Ascending aorta (tissue), 2 donors: Measurements from ENCODE around the gene SLC13A4. TPM values are rescaled to one million over a fixed set of nuclear protein-coding genes. Genes with fewer than 3 reads are reported as not detected.
A peak's percentile ranks its signal among the peaks of the same experiment; 100 is the strongest.
"Not testable (repeated sequence)": the region's sequence is repeated elsewhere in the genome, so short reads cannot be mapped to it uniquely, and the experiment has no call there.

ENCODE experiments used
- DNase-seq, 2 donors: peaks; one replicate each; pipeline ENCODE4 v3.0.0-alpha.2; 2019; ENCODE audit warnings: low spot score in 2 of 2
- H3K27ac ChIP-seq, 2 donors: fragments of 200-600 bp; sonication (generic); one replicate each; pipeline ENCODE4 v1.5.1; 2016 to 2017; ENCODE audit warnings: mild to moderate bottlenecking in 1 of 2
- H3K27me3 ChIP-seq: fragments of 200-600 bp; sonication (generic); one replicate; pipeline ENCODE4 v1.5.1; 2017
- H3K36me3 ChIP-seq, 2 donors: fragments of 200-600 bp; sonication (generic); one replicate each; pipeline ENCODE4 v1.5.1; 2016
- H3K4me1 ChIP-seq, 2 donors: fragments of 200-600 bp; sonication (generic); one replicate each; pipeline ENCODE4 v1.5.1; 2016 to 2017; ENCODE audit warnings: mild to moderate bottlenecking in 1 of 2
- H3K4me3 ChIP-seq, 2 donors: fragments of 200-600 bp; sonication (generic); one replicate each; pipeline ENCODE4 v1.5.1; 2016 to 2017; ENCODE audit warnings: mild to moderate bottlenecking in 1 of 2
- H3K9me3 ChIP-seq, 2 donors: fragments of 200-600 bp; sonication (generic); one replicate each; pipeline ENCODE4 v1.5.1; 2016
- CTCF ChIP-seq, 3 experiments: fragments of 200-600 bp in 2 of 3; fragments of 450-650 bp in 1 of 3; sonication (generic) in 2 of 3; IDR thresholded peaks; one replicate each; pipeline ENCODE4 v1.5.1; 2016 to 2019; ENCODE audit warnings: antibody characterized with exemption in 3 of 3, mild to moderate bottlenecking in 1 of 3, moderate library complexity in 1 of 3
- intact Hi-C: fragments of 100-400 bp; cut with DNase I; formaldehyde crosslinking; loops from one replicate; pipeline ENCODE4 v1.15.1; 2023
- total RNA-seq: library from RNA; depleted of rRNA; stranded (reverse); fragments of >200 nt; gene quantifications from one replicate; pipeline ENCODE4 v1.1.0, GENCODE V29; 2016

The SLC13A4 gene, protein sequence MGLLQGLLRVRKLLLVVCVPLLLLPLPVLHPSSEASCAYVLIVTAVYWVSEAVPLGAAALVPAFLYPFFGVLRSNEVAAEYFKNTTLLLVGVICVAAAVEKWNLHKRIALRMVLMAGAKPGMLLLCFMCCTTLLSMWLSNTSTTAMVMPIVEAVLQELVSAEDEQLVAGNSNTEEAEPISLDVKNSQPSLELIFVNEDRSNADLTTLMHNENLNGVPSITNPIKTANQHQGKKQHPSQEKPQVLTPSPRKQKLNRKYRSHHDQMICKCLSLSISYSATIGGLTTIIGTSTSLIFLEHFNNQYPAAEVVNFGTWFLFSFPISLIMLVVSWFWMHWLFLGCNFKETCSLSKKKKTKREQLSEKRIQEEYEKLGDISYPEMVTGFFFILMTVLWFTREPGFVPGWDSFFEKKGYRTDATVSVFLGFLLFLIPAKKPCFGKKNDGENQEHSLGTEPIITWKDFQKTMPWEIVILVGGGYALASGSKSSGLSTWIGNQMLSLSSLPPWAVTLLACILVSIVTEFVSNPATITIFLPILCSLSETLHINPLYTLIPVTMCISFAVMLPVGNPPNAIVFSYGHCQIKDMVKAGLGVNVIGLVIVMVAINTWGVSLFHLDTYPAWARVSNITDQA
- 0.21 TPM for total RNA-seq

GRCh38 chr7:135728136-135728669 lies at the start of gene SLC13A4:
Gene SLC13A4 (minus strand): TSS chr7:135728186. CDS start chr7:135727496, 690 bp downstream.
- intact Hi-C loops: no loop called here
- H3K9me3 ChIP-seq: no peaks in the 10 kb centered on the region
- H3K36me3 ChIP-seq: peaks cover 5 to 18% of the 10 kb centered on the region in 2 donors
- H3K27me3 ChIP-seq: no peaks in the 10 kb centered on the region
- no peak for DNase-seq
- H3K27ac ChIP-seq: no peak within 1 kb of the TSS
- no peak for TF ChIP-seq CTCF (IDR thresholded peaks at IDR 0.05)
- no peaks in the 10 kb centered on the region for H3K4me1 ChIP-seq
- no peak within 1 kb of the TSS for H3K4me3 ChIP-seq

DNA sequence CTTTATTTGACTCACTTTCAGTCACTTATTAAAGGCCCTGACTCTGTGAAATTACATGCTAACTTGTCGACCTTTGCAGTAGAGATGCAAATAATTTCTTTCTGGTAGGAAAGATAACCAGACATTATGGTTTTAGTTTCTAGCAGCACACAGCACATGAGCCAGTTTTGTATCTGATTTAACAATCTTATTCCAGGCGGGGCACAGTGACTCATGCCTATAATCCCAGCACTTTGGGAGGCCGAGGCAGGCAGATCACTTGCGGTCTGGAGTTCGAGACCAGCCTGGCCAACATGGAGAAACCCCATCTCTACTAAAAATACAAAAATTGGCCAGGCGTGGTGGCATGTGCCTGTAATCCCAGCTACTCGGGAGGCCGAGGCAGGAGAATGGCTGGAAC lies 47.9 kb upstream of the SLC13A4 start:
- intact Hi-C loops, H3K27me3 ChIP-seq, H3K4me3 ChIP-seq, DNase-seq, H3K27ac ChIP-seq, H3K4me1 ChIP-seq, H3K36me3 ChIP-seq, H3K9me3 ChIP-seq: not testable (repeated sequence)

DNA sequence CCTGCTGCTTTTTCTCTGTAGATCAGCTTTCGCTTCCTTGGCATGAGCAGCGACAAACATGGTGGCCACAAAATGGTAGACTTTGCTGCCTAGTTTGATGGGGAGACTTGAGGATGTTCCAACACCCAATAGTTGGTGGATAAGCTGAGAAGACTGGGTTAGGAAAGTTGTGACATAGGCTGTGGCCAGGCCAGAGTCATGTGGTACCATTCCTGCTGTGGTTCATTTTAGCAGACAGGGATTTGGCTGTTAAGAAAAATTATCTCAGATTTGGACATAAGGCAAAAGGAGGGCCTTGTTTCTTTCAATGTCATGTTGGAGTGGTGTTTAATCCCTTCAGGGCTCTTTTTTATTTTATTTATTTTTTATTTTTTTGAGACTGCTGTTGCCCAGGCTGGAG lies 47.2 kb upstream of the SLC13A4 start:
- H3K9me3 ChIP-seq: peaks cover 0 to 8% of the 10 kb centered on the region in 2 donors
- H3K36me3 ChIP-seq: no peaks in the 10 kb centered on the region
- intact Hi-C loops: no loop called here
- no peak for TF ChIP-seq CTCF (IDR thresholded peaks at IDR 0.05)
- peaks cover 0 to 1% of the 10 kb centered on the region in 2 donors for H3K4me1 ChIP-seq
- H3K4me3 ChIP-seq: no peak overlapping the region
- no peak overlapping the region for H3K27ac ChIP-seq
- H3K27me3 ChIP-seq: no peaks in the 10 kb centered on the region
- DNase-seq: no peak

DNA sequence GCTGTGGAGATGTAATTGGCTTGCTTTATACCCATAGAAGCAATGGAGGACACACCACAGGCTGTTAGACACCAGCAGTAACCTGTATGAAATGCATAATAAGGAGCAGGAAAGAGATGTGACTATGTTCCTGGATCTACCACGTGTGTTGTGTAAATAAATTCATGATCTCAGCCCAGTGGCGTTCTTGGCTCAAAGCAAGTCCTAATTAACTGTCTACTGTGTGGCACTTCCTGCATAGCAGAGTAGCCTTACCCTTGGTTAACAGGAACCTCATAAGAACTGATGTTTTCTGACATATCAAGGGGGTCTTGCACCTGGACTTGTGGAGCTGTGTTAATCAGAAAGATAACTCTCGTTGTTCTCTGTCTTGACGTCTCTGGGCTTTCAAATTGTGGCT lies 46.3 kb upstream of the SLC13A4 start:
- Histone ChIP-seq H3K27me3 (no peaks in the 10 kb centered on the region), H3K36me3 (no peaks in the 10 kb centered on the region), H3K27ac (no peak overlapping the region), H3K4me1 (peaks cover 0 to 5% of the 10 kb centered on the region in 2 donors), H3K9me3 (peaks cover 0 to 8% of the 10 kb centered on the region in 2 donors), H3K4me3 (no peak overlapping the region)
- DNase-seq: no peak
- intact Hi-C loops: no loop called here
- TF ChIP-seq CTCF (IDR thresholded peaks at IDR 0.05): no peak

DNA sequence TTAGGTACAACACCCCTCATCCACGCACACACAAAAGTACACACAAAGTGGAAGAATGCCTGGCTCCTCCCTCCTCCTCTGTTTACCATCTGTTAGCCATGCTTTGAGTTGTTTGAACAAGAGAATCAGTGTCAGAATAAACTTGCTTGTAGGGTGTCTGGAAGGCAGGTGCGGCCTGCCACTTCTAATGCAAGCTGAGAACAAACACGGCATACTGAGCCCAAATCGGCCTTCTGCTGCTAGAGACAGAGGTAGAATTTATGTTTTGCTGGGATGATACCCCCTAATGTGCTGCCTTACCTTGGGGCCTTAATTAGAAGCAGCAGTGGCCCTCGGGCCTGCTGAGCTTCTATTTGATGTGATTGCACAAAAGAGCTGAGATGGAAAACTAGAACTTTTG lies 45.5 kb upstream of the SLC13A4 start:
- peak in 1 of 2 donors; percentile 35 for DNase-seq
- Histone ChIP-seq H3K36me3 (no peaks in the 10 kb centered on the region), H3K4me1 (peaks cover 5 to 8% of the 10 kb centered on the region in 2 donors), H3K27me3 (no peaks in the 10 kb centered on the region), H3K9me3 (peaks cover 0 to 8% of the 10 kb centered on the region in 2 donors), H3K27ac (no peak overlapping the region), H3K4me3 (no peak overlapping the region)
- intact Hi-C loops: no loop called here
- no peak for TF ChIP-seq CTCF (IDR thresholded peaks at IDR 0.05)

DNA sequence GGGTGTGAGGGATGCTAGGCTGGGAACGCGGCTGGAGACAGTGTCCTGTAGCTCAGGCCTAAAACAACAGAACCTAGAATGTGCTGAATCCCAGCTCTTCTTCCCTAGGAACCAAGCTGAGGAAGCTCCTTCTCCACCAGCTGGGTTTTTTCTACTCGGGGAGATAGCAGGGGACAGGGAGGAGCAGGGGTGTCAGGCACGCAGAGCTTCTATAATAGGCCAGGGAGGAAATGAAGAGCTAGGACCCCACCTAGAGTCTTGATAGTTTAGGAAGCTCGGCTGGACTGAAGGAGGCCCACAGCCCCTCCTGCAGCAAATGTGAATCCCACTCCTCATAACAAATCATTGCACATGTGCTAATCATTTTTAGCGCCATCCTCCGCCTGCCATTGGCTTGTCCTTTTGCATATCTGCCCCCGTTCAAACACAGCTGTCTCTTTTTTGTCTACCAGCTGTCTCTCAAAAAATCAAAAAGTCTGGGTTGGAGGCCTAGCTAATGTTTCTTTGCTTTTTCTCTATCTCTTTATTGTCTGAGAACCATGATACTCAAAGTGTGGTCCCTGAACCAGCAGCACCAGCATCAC lies 44.7 kb upstream of the SLC13A4 start:
- DNase-seq: no peak
- Histone ChIP-seq H3K9me3 (peaks cover 0 to 4% of the 10 kb centered on the region in 2 donors), H3K27ac (no peak overlapping the region), H3K27me3 (no peaks in the 10 kb centered on the region), H3K4me1 (peaks cover 7 to 8% of the 10 kb centered on the region in 2 donors), H3K4me3 (no peak overlapping the region), H3K36me3 (no peaks in the 10 kb centered on the region)
- intact Hi-C loops: no loop called here
- TF ChIP-seq CTCF (IDR thresholded peaks at IDR 0.05): no peak
